Testis (tissue), 3 donors: Measurements from ENCODE around the gene CORIN. TPM values are rescaled to one million over a fixed set of nuclear protein-coding genes. Genes with fewer than 3 reads are reported as not detected.

Experiments
- DNase-seq: peaks from one replicate; pipeline ENCODE4 v3.0.0-alpha.2; 2019
- H3K27ac ChIP-seq, 2 donors: fragments of 200-600 bp; sonication (generic); one replicate each; pipeline ENCODE4 v1.5.1; 2019
- H3K27me3 ChIP-seq: fragments of 200-600 bp; sonication (generic); one replicate; pipeline ENCODE4 v1.5.1; 2019
- H3K36me3 ChIP-seq: fragments of 200-600 bp; sonication (generic); one replicate; pipeline ENCODE4 v1.5.1; 2017; ENCODE audit warnings: low read depth; ENCODE audit errors: missing control alignments
- H3K4me1 ChIP-seq: fragments of 200-600 bp; sonication (generic); one replicate; pipeline ENCODE4 v1.5.1; 2019
- H3K4me3 ChIP-seq, 2 donors: fragments of 200-600 bp; sonication (generic); one replicate each; pipeline ENCODE4 v1.5.1; 2017 to 2019
- H3K9me3 ChIP-seq: fragments of 200-600 bp; sonication (generic); one replicate; pipeline ENCODE4 v1.5.1; 2017
- POLR2A ChIP-seq: fragments of 450-650 bp; IDR thresholded peaks from one replicate; pipeline ENCODE4 v1.6.1; 2017; ENCODE audit warnings: antibody characterized with exemption, mild to moderate bottlenecking, moderate library complexity
- WGBS, 2 donors: methylation state at CpG; one replicate each; pipeline ENCODE4 v1.1.5; 2018; 5-methylcytosine and 5-hydroxymethylcytosine counted together
- intact Hi-C: fragments of 100-400 bp; cut with DNase I; formaldehyde crosslinking; loops from one replicate; pipeline ENCODE4 v1.15.1; 2023; ENCODE audit warnings: low total_unique reads
- polyA plus RNA-seq: library from polyadenylated mRNA; stranded (reverse); fragments of 350-450 nt; fragmentation: Illumina TruSeq; extraction: RNeasy Lipid Tissue Mini Kit (QIAGEN cat#74804); gene quantifications from one replicate; pipeline ENCODE4 v1.2.3, GENCODE V29; 2014; ENCODE audit warnings: low read depth, low replicate concordance; ENCODE audit not compliant: insufficient read depth
- total RNA-seq, 2 donors: library from RNA; depleted of rRNA; stranded (reverse); fragments of >200 nt; gene quantifications; one replicate each; pipeline ENCODE4 v1.2.3, GENCODE V29; 2016
- TF ChIP-seq, protein P1 (sequence below), 3 experiments: fragments of 450-650 bp in 2 of 3; fragments of 200-600 bp in 1 of 3; sonication (generic) in 1 of 3; IDR thresholded peaks; one replicate each; pipeline ENCODE4 v1.5.1; 2016 to 2019; ENCODE audit warnings: antibody characterized with exemption in 3 of 3, mild to moderate bottlenecking in 2 of 3, moderate library complexity in 1 of 3

Gene CORIN
- total and polyA plus RNA-seq, 3 donors from 2014 or later, result 4.6 to 6.1 (median 4.7) TPM

DNA sequence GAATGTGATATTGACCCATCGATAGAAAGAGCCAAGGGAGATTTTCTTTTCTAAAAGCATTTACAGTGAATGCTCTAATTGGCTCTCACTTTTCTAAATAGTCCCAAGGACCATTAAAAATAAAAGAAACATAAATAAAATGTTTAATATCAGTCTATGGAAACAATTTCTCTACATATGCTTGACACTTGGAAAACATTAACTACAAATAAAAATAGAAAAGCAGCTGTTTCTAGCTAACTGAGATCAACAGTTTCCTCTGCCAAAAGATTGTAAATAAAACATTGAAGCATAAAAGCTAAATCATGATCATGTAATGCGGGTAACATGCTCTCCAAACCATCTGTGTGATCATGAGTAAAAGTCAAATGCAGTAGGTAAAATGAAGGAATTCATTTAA is 49.7 kb downstream of the CORIN start:
- intact Hi-C loops, result no loop called here
- Histone ChIP-seq H3K36me3 (no peaks in the 10 kb centered on the region), H3K27me3 (no peaks in the 10 kb centered on the region), H3K4me1 (no peaks in the 10 kb centered on the region), H3K9me3 (no peaks in the 10 kb centered on the region), H3K4me3 (no peak overlapping the region), H3K27ac (no peak overlapping the region)
- WGBS, 2 donors, result 61 to 73% methylated on average over 2 of the region's 2 CpGs
- no peak for DNase-seq
- TF ChIP-seq POLR2A, result no peak
- TF ChIP-seq, protein P1, sequence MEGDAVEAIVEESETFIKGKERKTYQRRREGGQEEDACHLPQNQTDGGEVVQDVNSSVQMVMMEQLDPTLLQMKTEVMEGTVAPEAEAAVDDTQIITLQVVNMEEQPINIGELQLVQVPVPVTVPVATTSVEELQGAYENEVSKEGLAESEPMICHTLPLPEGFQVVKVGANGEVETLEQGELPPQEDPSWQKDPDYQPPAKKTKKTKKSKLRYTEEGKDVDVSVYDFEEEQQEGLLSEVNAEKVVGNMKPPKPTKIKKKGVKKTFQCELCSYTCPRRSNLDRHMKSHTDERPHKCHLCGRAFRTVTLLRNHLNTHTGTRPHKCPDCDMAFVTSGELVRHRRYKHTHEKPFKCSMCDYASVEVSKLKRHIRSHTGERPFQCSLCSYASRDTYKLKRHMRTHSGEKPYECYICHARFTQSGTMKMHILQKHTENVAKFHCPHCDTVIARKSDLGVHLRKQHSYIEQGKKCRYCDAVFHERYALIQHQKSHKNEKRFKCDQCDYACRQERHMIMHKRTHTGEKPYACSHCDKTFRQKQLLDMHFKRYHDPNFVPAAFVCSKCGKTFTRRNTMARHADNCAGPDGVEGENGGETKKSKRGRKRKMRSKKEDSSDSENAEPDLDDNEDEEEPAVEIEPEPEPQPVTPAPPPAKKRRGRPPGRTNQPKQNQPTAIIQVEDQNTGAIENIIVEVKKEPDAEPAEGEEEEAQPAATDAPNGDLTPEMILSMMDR (IDR thresholded peaks at IDR 0.05), result no peak

DNA sequence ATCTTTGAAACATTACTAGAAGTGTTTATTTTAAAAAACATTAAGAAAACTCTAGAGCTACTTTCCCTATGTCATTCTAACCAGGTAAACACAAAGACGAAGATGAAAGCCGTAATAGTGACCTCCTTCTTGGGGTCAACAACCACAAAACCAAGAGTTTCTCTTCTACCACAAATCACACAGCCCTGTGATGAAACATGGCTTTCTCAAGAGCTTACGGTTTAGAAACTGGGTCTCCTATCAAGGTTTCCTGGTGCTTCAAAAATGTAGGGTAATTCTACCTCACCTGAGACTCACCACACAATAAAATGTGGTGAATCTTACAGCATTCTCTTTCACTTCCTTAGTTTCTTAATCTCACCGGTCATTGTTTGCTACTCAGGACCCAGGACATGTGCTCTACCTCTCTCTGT is 50.9 kb downstream of the CORIN start:
- Histone ChIP-seq H3K4me1 (no peaks in the 10 kb centered on the region), H3K36me3 (no peaks in the 10 kb centered on the region), H3K27me3 (no peaks in the 10 kb centered on the region), H3K9me3 (no peaks in the 10 kb centered on the region), H3K4me3 (no peak overlapping the region), H3K27ac (no peak overlapping the region)
- no peak for DNase-seq
- TF ChIP-seq, protein P1 (IDR thresholded peaks at IDR 0.05), result no peak
- no peak for TF ChIP-seq POLR2A
- intact Hi-C loops, result no loop called here
- WGBS, 2 donors, result 77 to 90% methylated on average over 4 of the region's 4 CpGs

DNA sequence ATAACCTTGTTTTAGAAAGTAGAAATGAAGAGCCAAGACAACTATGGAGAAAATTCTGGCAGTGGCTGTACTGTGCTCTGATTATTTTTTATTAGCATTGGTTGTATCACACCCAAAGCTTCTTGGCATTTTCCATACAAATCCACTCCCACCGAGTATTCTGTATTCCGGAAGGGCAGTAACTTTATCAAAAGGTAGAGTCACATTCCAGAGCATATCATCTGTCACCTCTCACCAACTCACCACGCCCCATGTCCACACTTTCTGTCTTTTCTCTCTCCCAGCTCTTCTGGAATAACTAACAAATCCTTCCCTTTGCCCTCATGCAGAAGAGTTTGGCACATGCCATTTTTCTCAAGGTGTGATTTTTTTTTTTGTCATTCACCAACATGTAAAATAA is 52.7 kb downstream of the CORIN start:
- Histone ChIP-seq H3K27me3 (no peaks in the 10 kb centered on the region), H3K4me3 (no peak overlapping the region), H3K36me3 (no peaks in the 10 kb centered on the region), H3K9me3 (no peaks in the 10 kb centered on the region), H3K4me1 (no peaks in the 10 kb centered on the region), H3K27ac (no peak overlapping the region)
- DNase-seq, result no peak
- TF ChIP-seq, protein P1 (IDR thresholded peaks at IDR 0.05), result no peak
- TF ChIP-seq POLR2A, result no peak
- WGBS, 2 donors, result 50 to 63% methylated on average over 3 of the region's 3 CpGs
- intact Hi-C loops, result no loop called here

DNA sequence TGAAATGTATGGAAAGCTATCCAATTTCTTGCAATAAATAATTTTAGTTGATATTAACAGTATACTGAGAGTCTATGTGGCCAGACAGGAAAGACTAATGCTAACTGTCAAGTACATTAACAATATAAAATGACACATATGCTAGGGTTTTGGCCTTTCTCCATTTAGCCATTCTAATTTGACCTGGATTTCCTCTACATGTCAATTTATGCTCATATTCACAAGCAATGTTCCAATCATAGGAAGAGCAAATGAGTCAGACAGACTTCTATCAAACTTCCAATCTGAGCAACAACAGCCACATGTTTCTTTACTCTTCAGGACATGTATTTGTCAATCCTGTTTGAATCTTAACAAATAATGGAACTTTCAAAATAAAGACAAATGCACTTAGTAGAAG is 53.6 kb downstream of the CORIN start:
- Histone ChIP-seq H3K27me3 (no peaks in the 10 kb centered on the region), H3K4me1 (no peaks in the 10 kb centered on the region), H3K9me3 (no peaks in the 10 kb centered on the region), H3K4me3 (no peak overlapping the region), H3K36me3 (no peaks in the 10 kb centered on the region), H3K27ac (no peak overlapping the region)
- no peak for TF ChIP-seq POLR2A
- TF ChIP-seq, protein P1 (IDR thresholded peaks at IDR 0.05), result no peak
- DNase-seq, result no peak
- intact Hi-C loops, result no loop called here

DNA sequence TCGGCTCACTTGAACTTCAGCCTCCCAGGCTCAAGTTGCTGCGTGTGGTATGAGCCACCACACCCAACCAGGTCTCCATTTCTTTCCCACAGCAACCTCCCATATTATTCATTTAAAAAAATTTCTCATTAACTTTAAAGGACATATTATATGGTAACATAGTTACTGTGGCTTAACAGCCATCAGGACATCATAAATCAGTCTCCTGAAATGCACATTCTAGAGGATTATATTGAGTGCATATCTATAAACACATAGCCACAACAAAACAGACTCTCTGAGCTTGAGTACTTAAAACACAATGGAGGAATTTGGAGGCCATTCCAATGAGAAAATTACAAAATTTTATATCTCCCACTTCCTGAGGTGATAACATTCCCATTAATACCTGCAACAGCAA is 61.5 kb downstream of the CORIN start:
- no peak for DNase-seq
- intact Hi-C loops, result no loop called here
- Histone ChIP-seq H3K9me3 (no peaks in the 10 kb centered on the region), H3K4me3 (no peak overlapping the region), H3K27ac (no peak overlapping the region), H3K4me1 (no peaks in the 10 kb centered on the region), H3K27me3 (no peaks in the 10 kb centered on the region), H3K36me3 (no peaks in the 10 kb centered on the region)
- no peak for TF ChIP-seq POLR2A
- TF ChIP-seq, protein P1 (IDR thresholded peaks at IDR 0.05), result no peak
- WGBS, 2 donors, result 90 to 95% methylated on average over 2 of the region's 2 CpGs
